Naive thymus-derived CD8-positive, alpha-beta T cell (primary cell): ENCODE measurements around the gene MLLT3. TPM values are rescaled to one million over a fixed set of nuclear protein-coding genes. Genes with fewer than 3 reads are reported as not detected.

Experiments used
- ATAC-seq, 2 donors: fragments of 150-1000 bp; cut with Tn5 transposase in 1 of 2; sonication (Bioruptor Pico), chemical (Tn5 transposase) in 1 of 2; 1 replicate in 1 of 2; 2 replicates in 1 of 2; pipeline ENCODE4 v1.10.0; 2021; ENCODE audit warnings: mild to moderate bottlenecking in 2 of 2, moderate library complexity in 2 of 2
- POLR2A ChIA-PET: fragments of 350-600 bp; sonication (Branson Sonifier 250); formaldehyde crosslinking; loops from one replicate; lab custom pipeline; 2021; ENCODE audit warnings: antibody characterized with exemption; lab: Charles Lee
- DNase-seq, 10 donors: peaks; one replicate each; pipeline versions ENCODE4 v3.0.0 to v3.0.0-alpha.2; 2020 to 2022
- H3K27ac Mint-ChIP-seq, 10 donors: one replicate each; pipeline ENCODE4 v1.8.0; 2020 to 2022; ENCODE audit warnings: mild to moderate bottlenecking in 10 of 10, mixed read lengths in 10 of 10, moderate library complexity in 4 of 10, inconsistent platforms in 1 of 10
- H3K27me3 Mint-ChIP-seq, 5 donors: one replicate each; pipeline ENCODE4 v1.8.0; 2021 to 2022; ENCODE audit warnings: mixed read lengths in 5 of 5
- H3K36me3 Mint-ChIP-seq, 3 donors: one replicate each; pipeline ENCODE4 v1.8.0; 2020 to 2022; ENCODE audit warnings: mixed read lengths in 3 of 3, mild to moderate bottlenecking in 2 of 3, inconsistent platforms in 1 of 3
- H3K4me1 Mint-ChIP-seq, 4 donors: one replicate each; pipeline ENCODE4 v1.8.0; 2021 to 2022; ENCODE audit warnings: mixed read lengths in 4 of 4
- H3K4me3 Mint-ChIP-seq, 10 donors: one replicate each; pipeline ENCODE4 v1.8.0; 2020 to 2022; ENCODE audit warnings: mild to moderate bottlenecking in 10 of 10, mixed read lengths in 10 of 10, moderate library complexity in 6 of 10, inconsistent platforms in 1 of 10
- H3K9me3 Mint-ChIP-seq, 9 donors: one replicate each; pipeline ENCODE4 v1.8.0; 2020 to 2022; ENCODE audit warnings: mixed read lengths in 9 of 9, mild to moderate bottlenecking in 3 of 9, inconsistent platforms in 1 of 9, moderate library complexity in 1 of 9
- polyA plus RNA-seq, 3 donors: library from polyadenylated mRNA; unstranded; fragments of 300-500 nt; fragmentation: Illumina TruSeq; gene quantifications; one replicate each; pipeline ENCODE4 v1.2.3, GENCODE V29; 2021
- total RNA-seq, 8 experiments: library from RNA in 2 of 8; stranded (reverse) in 2 of 8; gene quantifications; one replicate each; pipeline ENCODE4 v1.2.3 and lab custom pipeline; 2021 to 2026

MLLT3 gene
- total and polyA plus RNA-seq, 5 experiments from 2014 or later = 28.0 to 73.0 (median 42.9) TPM

- ATAC-seq (no peak), DNase-seq (no peak)
- peak overlapping the region in 6 of 10 donors; percentile 1 to 71 (median 32) for H3K27ac Mint-ChIP-seq
- H3K4me1 Mint-ChIP-seq = peaks cover 19 to 47% (median 43%) of the 10 kb centered on the region in 4 donors
- POLR2A ChIA-PET = no interaction called here
- H3K9me3 Mint-ChIP-seq = no peaks in the 10 kb centered on the region
- H3K27me3 Mint-ChIP-seq = no peaks in the 10 kb centered on the region
- peak overlapping the region in 1 of 10 donors; percentile 19 for H3K4me3 Mint-ChIP-seq
- H3K36me3 Mint-ChIP-seq = peaks cover 0 to 28% (median 11%) of the 10 kb centered on the region in 3 donors
These were observed 179.6 kb downstream of the MLLT3 start for GRCh38 chr9:20442461-20443319.

- Mint-ChIP-seq H3K27me3 (no peaks in the 10 kb centered on the region), H3K9me3 (no peaks in the 10 kb centered on the region), H3K36me3 (peaks cover 0 to 32% (median 8%) of the 10 kb centered on the region in 3 donors), H3K27ac (peak overlapping the region in 4 of 10 donors; percentile 2 to 46 (median 38)), H3K4me1 (peaks cover 19 to 50% (median 45%) of the 10 kb centered on the region in 4 donors), H3K4me3 (peak overlapping the region in 5 of 10 donors; percentile 5 to 44 (median 22))
- POLR2A ChIA-PET = no interaction called here
- DNase-seq (no peak), ATAC-seq (no peak)
These were observed 180.4 kb downstream of the MLLT3 start for GRCh38 chr9:20441711-20442423.

DNA sequence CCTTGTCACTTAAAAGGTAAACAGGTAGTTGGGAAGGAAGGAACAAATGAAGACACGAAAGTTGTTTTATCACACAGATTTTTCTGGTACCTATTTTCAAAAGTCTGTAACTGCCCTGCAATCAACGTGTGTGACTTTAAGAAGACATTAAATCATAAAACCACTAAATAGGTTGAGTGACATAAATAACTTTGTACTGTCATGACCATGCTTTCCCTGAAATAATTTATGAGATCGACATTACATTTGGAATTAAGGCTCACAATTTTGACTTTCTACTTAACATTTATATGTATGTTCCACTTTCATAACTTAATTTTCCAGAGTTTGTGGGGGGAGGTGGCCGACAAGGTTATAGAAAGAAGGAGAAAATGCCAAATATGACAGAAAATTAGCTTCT lies 181.1 kb downstream of the MLLT3 start:
- Mint-ChIP-seq H3K36me3 (peaks cover 0 to 28% (median 9%) of the 10 kb centered on the region in 3 donors), H3K27ac (peak overlapping the region in 6 of 10 donors; percentile 8 to 74 (median 40)), H3K4me1 (peaks cover 17 to 54% (median 42%) of the 10 kb centered on the region in 4 donors), H3K9me3 (no peaks in the 10 kb centered on the region), H3K4me3 (peak overlapping the region in 5 of 10 donors; percentile 5 to 55 (median 14)), H3K27me3 (no peaks in the 10 kb centered on the region)
- POLR2A ChIA-PET = no interaction called here
- DNase-seq = no peak
- ATAC-seq = no peak

GRCh38 chr9:20437476-20437875 lies 184.8 kb downstream of the MLLT3 start:
- no peak for DNase-seq
- no peaks in the 10 kb centered on the region for H3K9me3 Mint-ChIP-seq
- peak overlapping the region in 1 of 10 donors; percentile 68 for H3K27ac Mint-ChIP-seq
- no peak for ATAC-seq
- peaks cover 0 to 35% (median 27%) of the 10 kb centered on the region in 3 donors for H3K36me3 Mint-ChIP-seq
- POLR2A ChIA-PET = no interaction called here
- H3K27me3 Mint-ChIP-seq = no peaks in the 10 kb centered on the region
- H3K4me1 Mint-ChIP-seq = peaks cover 12 to 41% (median 33%) of the 10 kb centered on the region in 4 donors
- H3K4me3 Mint-ChIP-seq = no peak overlapping the region

- POLR2A ChIA-PET = no interaction called here
- Mint-ChIP-seq H3K27ac (peak overlapping the region in 1 of 10 donors; percentile 27), H3K36me3 (peaks cover 0 to 29% (median 27%) of the 10 kb centered on the region in 3 donors), H3K4me1 (peaks cover 10 to 33% (median 24%) of the 10 kb centered on the region in 4 donors), H3K9me3 (no peaks in the 10 kb centered on the region), H3K27me3 (no peaks in the 10 kb centered on the region), H3K4me3 (no peak overlapping the region)
- DNase-seq (no peak), ATAC-seq (no peak)
These were observed 185.7 kb downstream of the MLLT3 start for GRCh38 chr9:20436476-20437195.

- Mint-ChIP-seq H3K36me3 (peaks cover 0 to 10% (median 4%) of the 10 kb centered on the region in 3 donors), H3K27ac (peak overlapping the region in 1 of 10 donors; percentile 56), H3K27me3 (no peaks in the 10 kb centered on the region), H3K4me3 (no peak overlapping the region), H3K9me3 (no peaks in the 10 kb centered on the region), H3K4me1 (peaks cover 3 to 28% (median 22%) of the 10 kb centered on the region in 4 donors)
- no peak for DNase-seq
- no peak for ATAC-seq
- POLR2A ChIA-PET = no interaction called here
These were observed 193.3 kb downstream of the MLLT3 start for GRCh38 chr9:20428976-20429375.

DNA sequence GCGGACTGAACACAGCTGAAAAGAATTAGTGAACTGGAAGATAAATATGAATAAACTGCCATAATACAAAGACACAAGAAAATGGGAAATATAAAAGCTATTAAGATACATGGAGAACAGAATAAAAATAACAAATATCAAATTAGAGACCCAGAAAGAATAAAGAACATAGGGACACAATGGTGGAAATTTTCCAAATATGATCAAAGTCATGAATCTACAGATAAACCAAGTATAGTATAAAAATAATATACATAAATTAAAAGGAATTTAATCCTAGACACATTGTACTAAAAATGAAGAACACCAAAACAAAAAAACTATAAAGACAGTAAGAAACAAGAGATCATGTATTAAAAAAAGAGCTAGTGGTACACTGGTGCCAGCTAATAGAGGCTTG lies 194.9 kb downstream of the MLLT3 start:
- no peak overlapping the region for H3K4me3 Mint-ChIP-seq

DNA sequence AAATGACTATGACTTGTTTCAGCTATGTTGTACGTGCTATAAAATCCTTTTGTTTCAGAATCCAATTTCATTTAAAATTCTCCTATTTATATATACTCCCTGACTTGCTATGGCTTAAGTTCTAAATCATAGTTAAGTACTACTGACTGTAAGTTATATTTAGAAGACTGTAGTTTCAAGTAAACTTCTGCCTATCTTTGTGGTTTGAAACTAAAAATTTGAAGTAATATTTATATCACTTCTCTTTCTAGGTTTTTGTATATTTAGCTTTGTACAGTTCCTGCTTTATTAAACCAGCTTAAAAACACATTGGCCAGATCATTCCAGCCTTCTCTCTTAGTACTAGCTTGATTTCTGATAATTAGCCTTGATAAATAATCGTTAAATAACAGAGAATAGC lies 196.3 kb downstream of the MLLT3 start:
- Mint-ChIP-seq H3K36me3 (peaks cover 0 to 2% (median 0%) of the 10 kb centered on the region in 3 donors), H3K9me3 (no peaks in the 10 kb centered on the region), H3K27me3 (no peaks in the 10 kb centered on the region), H3K27ac (peak overlapping the region in 1 of 10 donors; percentile 7), H3K4me3 (no peak overlapping the region), H3K4me1 (peaks cover 10 to 41% (median 25%) of the 10 kb centered on the region in 4 donors)
- no peak for DNase-seq
- no peak for ATAC-seq
- POLR2A ChIA-PET = no interaction called here

More for the DNA sequence above, 194.9 kb downstream of the MLLT3 start:
- POLR2A ChIA-PET = interaction anchor here (0.7 kb wide), 1 partner anchor 12 kb away, joined by 3 read pairs; no protein-coding TSS in a partner anchor
- Mint-ChIP-seq H3K4me1 (peaks cover 6 to 31% (median 23%) of the 10 kb centered on the region in 4 donors), H3K27ac (peak overlapping the region in 2 of 10 donors; percentile 7 to 29), H3K9me3 (no peaks in the 10 kb centered on the region), H3K36me3 (no peaks in the 10 kb centered on the region), H3K27me3 (no peaks in the 10 kb centered on the region)
- no peak for DNase-seq
- ATAC-seq = no peak

- no peaks in the 10 kb centered on the region for H3K27me3 Mint-ChIP-seq
- ATAC-seq (no peak), DNase-seq (no peak)
- POLR2A ChIA-PET = no interaction called here
- H3K27ac Mint-ChIP-seq = peak overlapping the region in 1 of 10 donors; percentile 25
- H3K4me3 Mint-ChIP-seq = no peak overlapping the region
- H3K4me1 Mint-ChIP-seq = peaks cover 23 to 57% (median 32%) of the 10 kb centered on the region in 4 donors
- no peaks in the 10 kb centered on the region for H3K9me3 Mint-ChIP-seq
- H3K36me3 Mint-ChIP-seq = peaks cover 0 to 2% (median 0%) of the 10 kb centered on the region in 3 donors
These were observed 202.8 kb downstream of the MLLT3 start for GRCh38 chr9:20419533-20419932.

DNA sequence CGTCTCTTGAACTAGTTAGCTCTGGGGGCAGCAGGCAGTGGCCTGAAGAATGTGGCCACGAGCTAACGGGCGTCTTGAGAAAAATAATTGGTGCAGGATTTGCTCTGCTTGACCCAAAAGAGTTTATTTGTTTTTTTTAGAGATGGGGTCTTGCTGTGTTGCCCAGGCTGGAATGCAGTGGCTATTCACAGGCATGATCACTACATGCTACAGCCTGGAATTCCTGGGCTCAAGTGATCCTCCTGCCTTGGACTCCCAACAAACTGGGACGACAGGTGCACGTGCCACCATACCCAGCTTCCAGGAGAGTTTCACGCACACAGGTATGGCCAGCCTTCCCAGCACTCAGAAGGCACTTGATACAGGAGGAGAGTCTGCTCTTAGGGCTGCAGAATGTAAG lies 203.8 kb downstream of the MLLT3 start:
- H3K27ac Mint-ChIP-seq = peak overlapping the region in 1 of 10 donors; percentile 23
- peaks cover 0 to 10% (median 6%) of the 10 kb centered on the region in 3 donors for H3K36me3 Mint-ChIP-seq
- ATAC-seq = no peak
- H3K27me3 Mint-ChIP-seq = no peaks in the 10 kb centered on the region
- no peak for DNase-seq
- H3K4me3 Mint-ChIP-seq = no peak overlapping the region
- POLR2A ChIA-PET = no interaction called here
- peaks cover 26 to 66% (median 38%) of the 10 kb centered on the region in 4 donors for H3K4me1 Mint-ChIP-seq
- no peaks in the 10 kb centered on the region for H3K9me3 Mint-ChIP-seq

- ATAC-seq = no peak
These were observed 204.8 kb downstream of the MLLT3 start for GRCh38 chr9:20417373-20418080.

More at GRCh38 chr9:20417373-20418080, 204.8 kb downstream of the MLLT3 start:
- H3K4me1 Mint-ChIP-seq = peaks cover 26 to 63% (median 42%) of the 10 kb centered on the region in 4 donors
- POLR2A ChIA-PET = no interaction called here
- H3K9me3 Mint-ChIP-seq = peaks cover 0 to under 1% (median 0%) of the 10 kb centered on the region in 9 donors
- peak overlapping the region in 2 of 10 donors; percentile 1 to 22 for H3K27ac Mint-ChIP-seq
- H3K36me3 Mint-ChIP-seq = peaks cover 4 to 20% (median 15%) of the 10 kb centered on the region in 3 donors
- DNase-seq = no peak
- no peaks in the 10 kb centered on the region for H3K27me3 Mint-ChIP-seq
- H3K4me3 Mint-ChIP-seq = no peak overlapping the region
